Measurements from ENCODE around the gene SLX9.

- no peak for TF ChIP-seq TAF1 (IDR thresholded peaks at IDR 0.05; ENCODE audit: low read depth, low read length)
- TF ChIP-seq POLR2AphosphoS5 (IDR thresholded peaks at IDR 0.05; ENCODE audit: low read depth, low read length) = no peak
- no peak for TF ChIP-seq POLR2A (IDR thresholded peaks at IDR 0.05; ENCODE audit: low read depth, low read length)
- TF ChIP-seq SPI1 (IDR thresholded peaks at IDR 0.05; ENCODE audit: low read depth, low read length) = no peak
Observed at GRCh38 chr21:44949779-44950198, 10.0 kb downstream of the SLX9 start.
